ENCODE data around the gene PAIP2.
"Not testable (repeated sequence)": the region's sequence is repeated elsewhere in the genome, so short reads cannot be mapped to it uniquely, and the experiment has no call there.

Gene PAIP2

DNA sequence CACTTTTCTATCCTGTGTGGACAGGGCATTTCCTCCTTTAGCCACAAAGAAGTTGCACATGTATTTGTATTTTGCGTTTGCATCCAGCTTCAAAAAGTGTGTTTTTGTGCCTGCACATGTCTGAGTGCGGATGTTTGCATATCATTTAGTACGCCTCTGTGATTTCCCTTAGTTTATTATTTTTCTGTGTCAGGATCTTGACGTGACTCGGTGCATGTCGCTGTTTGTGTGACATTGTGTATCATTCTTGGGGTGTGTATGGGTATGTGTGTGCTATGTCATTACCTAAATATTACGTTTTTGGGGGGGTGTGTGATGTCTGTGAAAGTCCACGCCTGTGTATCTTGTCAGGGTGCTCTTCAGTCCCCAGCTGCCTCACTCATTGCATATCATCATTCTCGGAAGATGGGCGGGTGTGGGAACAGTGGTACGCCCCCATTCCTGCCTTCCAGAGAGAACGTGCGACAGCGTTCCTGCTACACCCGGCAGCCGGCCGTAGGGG lies 416 bp upstream of the PAIP2 start:
- Histone ChIP-seq H3K36me3 (ENCODE audit: insufficient read depth) (no peaks in the 10 kb centered on the region), H3K4me2 (peak overlapping the region; percentile 80), H3K27me3 (ENCODE audit: insufficient read depth, low read depth) (no peaks in the 10 kb centered on the region), H4K20me1 (ENCODE audit: insufficient read depth) (no peaks in the 10 kb centered on the region), H3K4me3 (IDR thresholded peaks at IDR 0.05; ENCODE audit: insufficient read depth, low read depth, low read length) (no peak overlapping the region), H3K4me1 (ENCODE audit: low read depth, poor library complexity, severe bottlenecking) (peaks cover 22% of the 10 kb centered on the region), H3K27ac (no peak overlapping the region; the same call in 1 of the 2 replicates), H3K79me2 (ENCODE audit: insufficient read depth, low read depth) (peaks cover 39% of the 10 kb centered on the region), H3K9ac (peak overlapping the region; percentile 86; the same call in 1 of the 2 replicates), H2AFZ (ENCODE audit: low read depth) (peak overlapping the region; percentile 58)
- TF ChIP-seq, protein P1, sequence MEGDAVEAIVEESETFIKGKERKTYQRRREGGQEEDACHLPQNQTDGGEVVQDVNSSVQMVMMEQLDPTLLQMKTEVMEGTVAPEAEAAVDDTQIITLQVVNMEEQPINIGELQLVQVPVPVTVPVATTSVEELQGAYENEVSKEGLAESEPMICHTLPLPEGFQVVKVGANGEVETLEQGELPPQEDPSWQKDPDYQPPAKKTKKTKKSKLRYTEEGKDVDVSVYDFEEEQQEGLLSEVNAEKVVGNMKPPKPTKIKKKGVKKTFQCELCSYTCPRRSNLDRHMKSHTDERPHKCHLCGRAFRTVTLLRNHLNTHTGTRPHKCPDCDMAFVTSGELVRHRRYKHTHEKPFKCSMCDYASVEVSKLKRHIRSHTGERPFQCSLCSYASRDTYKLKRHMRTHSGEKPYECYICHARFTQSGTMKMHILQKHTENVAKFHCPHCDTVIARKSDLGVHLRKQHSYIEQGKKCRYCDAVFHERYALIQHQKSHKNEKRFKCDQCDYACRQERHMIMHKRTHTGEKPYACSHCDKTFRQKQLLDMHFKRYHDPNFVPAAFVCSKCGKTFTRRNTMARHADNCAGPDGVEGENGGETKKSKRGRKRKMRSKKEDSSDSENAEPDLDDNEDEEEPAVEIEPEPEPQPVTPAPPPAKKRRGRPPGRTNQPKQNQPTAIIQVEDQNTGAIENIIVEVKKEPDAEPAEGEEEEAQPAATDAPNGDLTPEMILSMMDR (conservative IDR thresholded peaks at IDR 0.05; ENCODE audit: low read depth, low read length): no peak; the same call in 1 of the 2 replicates

DNA sequence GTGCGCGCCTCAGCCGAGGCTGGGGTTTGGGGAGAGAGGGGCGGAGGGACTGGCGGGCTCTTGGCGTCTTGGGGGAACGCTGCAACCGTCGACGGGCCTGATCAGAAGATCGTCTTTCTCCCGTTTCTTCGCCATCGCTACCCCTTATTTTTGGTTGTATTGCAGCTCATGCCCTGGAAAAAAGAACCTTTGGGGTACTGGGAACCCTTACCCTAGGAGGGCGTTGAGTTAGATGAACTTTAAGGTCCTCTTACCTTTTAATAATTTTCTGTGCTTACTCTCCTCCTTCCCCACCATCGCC lies 719 bp downstream of the PAIP2 start:
- Histone ChIP-seq H3K27me3 (ENCODE audit: insufficient read depth, low read depth) (no peaks in the 10 kb centered on the region), H3K79me2 (ENCODE audit: insufficient read depth, low read depth) (peaks cover 50% of the 10 kb centered on the region), H3K4me3 (IDR thresholded peaks at IDR 0.05; ENCODE audit: insufficient read depth, low read depth, low read length) (no peak overlapping the region), H3K36me3 (ENCODE audit: insufficient read depth) (no peaks in the 10 kb centered on the region), H3K4me2 (peak overlapping the region; percentile 91), H2AFZ (ENCODE audit: low read depth) (peak overlapping the region; percentile 58; the same call in 1 of the 2 replicates), H3K4me1 (ENCODE audit: low read depth, poor library complexity, severe bottlenecking) (peaks cover 22% of the 10 kb centered on the region), H4K20me1 (ENCODE audit: insufficient read depth) (no peaks in the 10 kb centered on the region), H3K27ac (peak overlapping the region; percentile 93), H3K9ac (peak overlapping the region; percentile 86)
- TF ChIP-seq, protein P1 (conservative IDR thresholded peaks at IDR 0.05; ENCODE audit: low read depth, low read length): no peak

DNA sequence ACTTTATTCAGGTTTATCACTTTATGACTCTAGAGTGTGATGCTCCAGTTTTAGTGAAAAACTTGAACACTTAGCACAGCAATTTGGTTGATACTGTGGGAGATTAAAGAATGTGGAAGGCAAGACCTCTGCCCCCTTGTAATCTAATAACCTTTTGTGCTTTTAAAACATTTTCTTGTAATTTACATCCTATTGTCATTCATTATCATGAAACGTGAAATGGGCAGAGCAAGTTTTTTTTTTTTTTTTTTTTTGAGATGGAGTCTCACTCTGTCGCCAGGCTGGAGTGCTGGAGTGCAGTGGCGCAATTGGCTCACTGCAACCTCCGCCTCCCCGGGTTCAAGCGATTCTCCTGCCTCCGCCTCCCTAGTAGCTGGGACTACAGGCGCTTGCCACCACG lies 1.8 kb downstream of the PAIP2 start:
- Histone ChIP-seq H3K36me3 (ENCODE audit: insufficient read depth) (no peaks in the 10 kb centered on the region), H3K27ac (no peak overlapping the region; the same call in 1 of the 2 replicates), H4K20me1 (ENCODE audit: insufficient read depth) (no peaks in the 10 kb centered on the region), H3K4me1 (ENCODE audit: low read depth, poor library complexity, severe bottlenecking) (peaks cover 22% of the 10 kb centered on the region), H3K9ac (no peak overlapping the region; the same call in 1 of the 2 replicates), H3K4me3 (IDR thresholded peaks at IDR 0.05; ENCODE audit: insufficient read depth, low read depth, low read length) (no peak overlapping the region), H3K27me3 (ENCODE audit: insufficient read depth, low read depth) (no peaks in the 10 kb centered on the region), H3K4me2 (peak overlapping the region; percentile 91), H3K79me2 (ENCODE audit: insufficient read depth, low read depth) (peaks cover 59% of the 10 kb centered on the region), H2AFZ (ENCODE audit: low read depth) (no peak overlapping the region)
- TF ChIP-seq, protein P1 (conservative IDR thresholded peaks at IDR 0.05; ENCODE audit: low read depth, low read length): no peak

DNA sequence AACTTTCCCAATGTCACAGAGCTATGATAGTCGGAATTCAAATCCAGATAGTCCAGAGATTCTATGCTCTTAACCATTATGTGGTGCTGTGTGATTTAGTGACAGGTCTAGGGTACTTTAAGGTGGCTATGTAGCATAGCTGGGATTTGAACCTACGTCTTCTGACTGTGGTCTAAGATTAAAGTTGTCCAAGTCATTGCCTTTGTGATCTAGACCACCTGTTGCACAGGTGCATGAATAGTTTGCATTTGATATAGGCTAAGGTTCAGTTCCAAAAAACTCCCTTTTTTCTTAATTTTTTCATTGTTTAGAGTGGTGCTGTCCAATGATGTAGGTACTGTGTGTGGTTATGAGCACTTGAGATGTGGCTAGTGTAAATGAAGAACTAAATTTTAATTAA lies 2.5 kb downstream of the PAIP2 start:
- no peak overlapping the region for H3K9ac ChIP-seq
- TF ChIP-seq, protein P1 (conservative IDR thresholded peaks at IDR 0.05; ENCODE audit: low read depth, low read length): no peak
- no peak overlapping the region for H3K27ac ChIP-seq
- H2AFZ ChIP-seq (ENCODE audit: low read depth): no peak overlapping the region
- peaks cover 22% of the 10 kb centered on the region for H3K4me1 ChIP-seq (ENCODE audit: low read depth, poor library complexity, severe bottlenecking)
- H3K4me2 ChIP-seq: peak overlapping the region; percentile 91; the same call in 1 of the 2 replicates
- no peak overlapping the region for H3K4me3 ChIP-seq (IDR thresholded peaks at IDR 0.05; ENCODE audit: insufficient read depth, low read depth, low read length)
- no peaks in the 10 kb centered on the region for H3K27me3 ChIP-seq (ENCODE audit: insufficient read depth, low read depth)
- no peaks in the 10 kb centered on the region for H4K20me1 ChIP-seq (ENCODE audit: insufficient read depth)
- no peaks in the 10 kb centered on the region for H3K36me3 ChIP-seq (ENCODE audit: insufficient read depth)
- peaks cover 66% of the 10 kb centered on the region for H3K79me2 ChIP-seq (ENCODE audit: insufficient read depth, low read depth)

DNA sequence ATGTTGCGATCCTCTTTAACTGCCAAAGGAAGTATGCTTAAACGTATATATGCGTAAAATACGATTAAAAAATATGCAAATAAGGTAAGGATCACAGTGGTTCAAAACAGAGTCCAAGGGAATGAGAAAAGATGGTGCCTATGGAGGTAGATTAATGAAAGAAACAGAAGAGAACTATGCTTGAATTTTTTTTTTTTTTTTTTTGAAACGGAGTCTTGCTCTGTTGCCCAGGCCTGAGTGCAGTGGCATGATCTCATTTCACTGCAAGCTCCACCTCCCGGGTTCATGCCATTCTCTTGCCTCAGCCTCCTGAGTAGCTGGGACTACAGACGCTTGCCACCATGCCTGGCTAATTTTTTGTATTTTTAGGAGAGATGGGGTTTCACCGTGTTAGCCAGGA lies 3.8 kb downstream of the PAIP2 start:
- peaks cover 76% of the 10 kb centered on the region for H3K79me2 ChIP-seq (ENCODE audit: insufficient read depth, low read depth)
- H2AFZ ChIP-seq (ENCODE audit: low read depth); H3K27ac ChIP-seq; H3K9ac ChIP-seq; H3K4me3 ChIP-seq (IDR thresholded peaks at IDR 0.05; ENCODE audit: insufficient read depth, low read depth, low read length); H3K4me2 ChIP-seq; H3K36me3 ChIP-seq (ENCODE audit: insufficient read depth); H4K20me1 ChIP-seq (ENCODE audit: insufficient read depth); H3K27me3 ChIP-seq (ENCODE audit: insufficient read depth, low read depth): not testable (repeated sequence)
- H3K4me1 ChIP-seq (ENCODE audit: low read depth, poor library complexity, severe bottlenecking): peaks cover 22% of the 10 kb centered on the region

DNA sequence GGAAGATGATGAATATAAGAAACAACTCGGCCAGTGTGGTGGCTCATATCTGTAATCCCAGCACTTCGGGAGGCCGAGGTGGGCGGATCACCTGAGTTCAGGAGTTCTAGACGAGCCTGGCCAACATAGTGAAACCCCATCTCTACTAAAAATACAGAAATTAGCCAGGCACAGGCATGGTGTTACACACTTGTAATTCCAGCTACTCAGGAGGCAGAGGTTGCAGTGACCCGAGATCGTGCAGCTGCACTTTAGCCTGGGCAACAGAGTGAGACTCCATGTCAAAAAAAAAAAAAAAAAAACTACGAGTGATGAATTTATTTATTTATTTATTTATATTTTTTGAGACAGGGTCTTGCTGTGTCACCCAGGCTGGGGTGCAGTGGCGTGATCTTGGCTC lies 6.2 kb downstream of the PAIP2 start:
- H3K36me3 ChIP-seq (ENCODE audit: insufficient read depth); H3K4me3 ChIP-seq (IDR thresholded peaks at IDR 0.05; ENCODE audit: insufficient read depth, low read depth, low read length); H3K4me2 ChIP-seq; H3K27me3 ChIP-seq (ENCODE audit: insufficient read depth, low read depth); H3K27ac ChIP-seq; H4K20me1 ChIP-seq (ENCODE audit: insufficient read depth); H3K9ac ChIP-seq; H2AFZ ChIP-seq (ENCODE audit: low read depth): not testable (repeated sequence)
- H3K79me2 ChIP-seq (ENCODE audit: insufficient read depth, low read depth): peaks cover 93% of the 10 kb centered on the region
- H3K4me1 ChIP-seq (ENCODE audit: low read depth, poor library complexity, severe bottlenecking): peaks cover 17% of the 10 kb centered on the region

Measured in KMS-11 (cell line).